Hepatocyte (in vitro differentiated cells): Measurements from ENCODE around the gene PPP2R2C. TPM values are rescaled to one million over a fixed set of nuclear protein-coding genes. Genes with fewer than 3 reads are reported as not detected.

Source experiments
- DNase-seq: peaks from one replicate; pipeline ENCODE4 v3.0.0-alpha.2; 2016; ENCODE audit warnings: low spot score
- H2AFZ ChIP-seq: fragments of 200-600 bp; sonication (generic); 2 replicates; pipeline ENCODE4 v1.6.0; 2016; ENCODE audit warnings: antibody characterized with exemption, mild to moderate bottlenecking
- H3K27ac ChIP-seq: fragments of 200-600 bp; sonication (generic); 2 replicates; pipeline ENCODE4 v1.5.1; 2016; ENCODE audit warnings: mild to moderate bottlenecking
- H3K27me3 ChIP-seq: fragments of 200-600 bp; sonication (generic); 2 replicates; pipeline ENCODE4 v1.6.1; 2016
- H3K36me3 ChIP-seq: fragments of 200-600 bp; sonication (generic); replicated peaks from 2 replicates; pipeline ENCODE4 v1.5.1; 2016; ENCODE audit warnings: low read depth; ENCODE audit not compliant: insufficient read depth
- H3K4me1 ChIP-seq: fragments of 200-600 bp; sonication (generic); 2 replicates; pipeline ENCODE4 v1.5.1; 2016; ENCODE audit warnings: mild to moderate bottlenecking, moderate library complexity; ENCODE audit not compliant: insufficient read depth
- H3K4me2 ChIP-seq: fragments of 200-600 bp; sonication (generic); 2 replicates; pipeline ENCODE4 v1.6.0; 2016
- H3K4me3 ChIP-seq: fragments of 200-600 bp; sonication (generic); 2 replicates; pipeline ENCODE4 v1.5.1; 2016; ENCODE audit warnings: mild to moderate bottlenecking
- H3K79me2 ChIP-seq: fragments of 200-600 bp; sonication (generic); 2 replicates; pipeline ENCODE4 v1.6.0; 2017; ENCODE audit warnings: mild to moderate bottlenecking
- H3K9me2 ChIP-seq: fragments of 200-600 bp; sonication (generic); replicated peaks from 2 replicates; pipeline ENCODE4 v1.6.0; 2017; ENCODE audit warnings: mild to moderate bottlenecking; ENCODE audit not compliant: insufficient read depth
- H3K9me3 ChIP-seq: fragments of 200-600 bp; sonication (generic); 2 replicates; pipeline ENCODE4 v1.5.1; 2016; ENCODE audit warnings: low read depth, mild to moderate bottlenecking
- H4K20me1 ChIP-seq: fragments of 200-600 bp; sonication (generic); 2 replicates; pipeline ENCODE4 v1.6.0; 2016; ENCODE audit warnings: mild to moderate bottlenecking; ENCODE audit not compliant: insufficient read depth, poor library complexity, severe bottlenecking
- EZH2 ChIP-seq: fragments of 200-600 bp; sonication (generic); IDR thresholded peaks from 2 replicates; pipeline ENCODE4 v1.6.1; 2016; ENCODE audit warnings: antibody characterized with exemption, mild to moderate bottlenecking, borderline replicate concordance
- EZH2phosphoT487 ChIP-seq: fragments of 200-600 bp; sonication (generic); IDR thresholded peaks from one replicate; pipeline ENCODE4 v1.6.1; 2018; ENCODE audit warnings: antibody characterized with exemption, mild to moderate bottlenecking, low read depth, moderate library complexity; ENCODE audit not compliant: unreplicated experiment, severe bottlenecking
- whole genome bisulfite sequencing: methylation state at CpG from one replicate; pipeline ENCODE4 v1.1.6; 2016; ENCODE audit warnings: low lambda C conversion rate; ENCODE audit errors: missing lambda C conversion rate; 5-methylcytosine and 5-hydroxymethylcytosine counted together
- polyA plus RNA-seq: library from polyadenylated mRNA; unstranded; fragments of >200 nt; fragmentation: Nextera tagmentation; extraction: Ambion mirVana; gene quantifications from 2 replicates; pipeline ENCODE4 v1.2.1, GENCODE V29; 2016
- total RNA-seq: library from RNA; depleted of rRNA; stranded (reverse); fragments of >200 nt; gene quantifications from 2 replicates; pipeline ENCODE4 v1.2.3, GENCODE V29; 2014
- TF ChIP-seq, protein P1 (sequence below): fragments of 200-600 bp; sonication (generic); IDR thresholded peaks from 2 replicates; pipeline ENCODE4 v1.5.1; 2016; ENCODE audit warnings: antibody characterized with exemption, mild to moderate bottlenecking; ENCODE audit not compliant: poor library complexity

The PPP2R2C gene
- total and polyA plus RNA-seq, 2 experiments from 2014 or later: 0.35 to 0.67 TPM

DNA sequence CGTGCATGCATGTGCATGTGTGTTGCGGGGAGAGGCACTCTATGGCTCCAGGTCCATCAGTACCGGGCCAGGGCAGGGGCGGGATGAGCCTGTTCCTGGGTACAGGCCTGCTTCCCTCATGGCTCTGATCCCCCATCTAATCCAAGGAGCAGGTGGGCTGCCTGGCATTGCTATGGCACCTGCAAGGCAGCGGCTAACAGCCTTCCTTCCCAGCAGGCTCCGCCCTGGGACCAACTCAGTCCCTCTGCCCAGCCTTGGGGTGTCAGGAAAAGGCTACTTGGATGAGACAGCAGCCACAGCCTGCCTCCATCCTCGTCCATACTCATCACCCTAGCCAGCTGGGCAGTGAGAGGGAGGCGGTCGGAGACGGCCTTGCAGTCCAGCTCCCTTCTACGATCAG lies 46.5 kb downstream of the PPP2R2C start:
- TF ChIP-seq, protein P1, sequence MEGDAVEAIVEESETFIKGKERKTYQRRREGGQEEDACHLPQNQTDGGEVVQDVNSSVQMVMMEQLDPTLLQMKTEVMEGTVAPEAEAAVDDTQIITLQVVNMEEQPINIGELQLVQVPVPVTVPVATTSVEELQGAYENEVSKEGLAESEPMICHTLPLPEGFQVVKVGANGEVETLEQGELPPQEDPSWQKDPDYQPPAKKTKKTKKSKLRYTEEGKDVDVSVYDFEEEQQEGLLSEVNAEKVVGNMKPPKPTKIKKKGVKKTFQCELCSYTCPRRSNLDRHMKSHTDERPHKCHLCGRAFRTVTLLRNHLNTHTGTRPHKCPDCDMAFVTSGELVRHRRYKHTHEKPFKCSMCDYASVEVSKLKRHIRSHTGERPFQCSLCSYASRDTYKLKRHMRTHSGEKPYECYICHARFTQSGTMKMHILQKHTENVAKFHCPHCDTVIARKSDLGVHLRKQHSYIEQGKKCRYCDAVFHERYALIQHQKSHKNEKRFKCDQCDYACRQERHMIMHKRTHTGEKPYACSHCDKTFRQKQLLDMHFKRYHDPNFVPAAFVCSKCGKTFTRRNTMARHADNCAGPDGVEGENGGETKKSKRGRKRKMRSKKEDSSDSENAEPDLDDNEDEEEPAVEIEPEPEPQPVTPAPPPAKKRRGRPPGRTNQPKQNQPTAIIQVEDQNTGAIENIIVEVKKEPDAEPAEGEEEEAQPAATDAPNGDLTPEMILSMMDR: no peak
- WGBS: 87% methylated on average over 11 of the region's 11 CpGs
- H3K4me3 ChIP-seq: no peak overlapping the region
- no peaks in the 10 kb centered on the region for H4K20me1 ChIP-seq
- H3K36me3 ChIP-seq: no peaks in the 10 kb centered on the region
- no peaks in the 10 kb centered on the region for H3K4me1 ChIP-seq
- H3K27ac ChIP-seq: no peak overlapping the region
- no peaks in the 10 kb centered on the region for H3K27me3 ChIP-seq
- no peaks in the 10 kb centered on the region for H3K9me3 ChIP-seq
- H2AFZ ChIP-seq: no peak overlapping the region
- H3K4me2 ChIP-seq: no peak overlapping the region
- DNase-seq: no peak
- no peaks in the 10 kb centered on the region for H3K79me2 ChIP-seq
- H3K9me2 ChIP-seq: no peaks in the 10 kb centered on the region

DNA sequence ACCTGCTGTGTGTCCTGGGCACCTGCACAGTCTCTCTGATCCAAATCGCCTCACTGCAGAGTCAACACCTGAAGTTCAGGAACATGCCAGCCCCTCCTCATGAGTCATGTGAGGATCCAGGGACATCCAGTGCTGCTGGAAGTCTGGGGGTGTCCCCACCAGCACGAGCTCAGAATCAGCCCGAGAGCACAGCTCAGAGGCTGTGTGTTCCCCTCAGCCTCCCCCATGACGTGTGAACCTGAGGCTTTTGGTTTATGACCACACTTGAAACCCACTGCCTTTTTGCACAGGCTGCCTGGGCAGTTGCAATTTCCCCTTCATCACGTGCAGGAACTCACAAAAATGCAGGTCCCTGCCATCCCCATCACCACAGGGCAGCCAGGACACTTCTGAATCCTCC lies 47.1 kb downstream of the PPP2R2C start:
- H3K4me1 ChIP-seq: no peaks in the 10 kb centered on the region
- TF ChIP-seq, protein P1: no peak
- TF ChIP-seq EZH2: no peak
- no peak for TF ChIP-seq EZH2phosphoT487
- H3K79me2 ChIP-seq: no peaks in the 10 kb centered on the region
- no peaks in the 10 kb centered on the region for H3K27me3 ChIP-seq
- DNase-seq: no peak
- no peaks in the 10 kb centered on the region for H3K9me2 ChIP-seq
- no peak overlapping the region for H3K4me3 ChIP-seq
- H2AFZ ChIP-seq: no peak overlapping the region
- no peak overlapping the region for H3K4me2 ChIP-seq
- WGBS: 62% methylated on average over 5 of the region's 5 CpGs
- no peaks in the 10 kb centered on the region for H3K36me3 ChIP-seq
- H3K9me3 ChIP-seq: no peaks in the 10 kb centered on the region
- no peak overlapping the region for H3K27ac ChIP-seq
- H4K20me1 ChIP-seq: no peaks in the 10 kb centered on the region

DNA sequence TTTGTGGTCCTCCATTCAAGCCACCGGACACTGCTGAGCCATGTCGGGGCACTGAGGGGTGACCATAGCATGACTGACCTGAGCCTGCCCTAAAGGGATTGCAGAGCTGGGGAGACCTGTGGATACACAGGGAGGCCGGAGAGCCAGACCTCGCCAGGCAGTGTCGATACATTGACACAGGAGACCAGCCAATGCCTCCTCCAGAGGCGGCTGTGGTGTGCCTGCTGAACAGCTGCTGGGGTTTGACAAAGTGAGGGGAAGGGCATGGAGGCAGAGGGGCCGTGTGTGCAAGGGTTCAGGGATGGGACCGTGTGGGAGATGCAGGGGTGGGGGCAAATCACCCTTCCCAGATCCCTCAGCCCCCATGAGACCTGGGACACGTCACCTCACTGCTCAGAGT lies 48.0 kb downstream of the PPP2R2C start:
- TF ChIP-seq, protein P1: no peak
- TF ChIP-seq EZH2 (no peak), EZH2phosphoT487 (no peak)
- no peak for DNase-seq
- H3K27me3 ChIP-seq: no peaks in the 10 kb centered on the region
- no peak overlapping the region for H2AFZ ChIP-seq
- no peaks in the 10 kb centered on the region for H3K79me2 ChIP-seq
- no peak overlapping the region for H3K4me2 ChIP-seq
- no peak overlapping the region for H3K27ac ChIP-seq
- H3K36me3 ChIP-seq: no peaks in the 10 kb centered on the region
- H3K9me2 ChIP-seq: no peaks in the 10 kb centered on the region
- H3K9me3 ChIP-seq: no peaks in the 10 kb centered on the region
- no peaks in the 10 kb centered on the region for H4K20me1 ChIP-seq
- no peaks in the 10 kb centered on the region for H3K4me1 ChIP-seq
- no peak overlapping the region for H3K4me3 ChIP-seq
- WGBS: 86% methylated on average over 9 of the region's 9 CpGs

DNA sequence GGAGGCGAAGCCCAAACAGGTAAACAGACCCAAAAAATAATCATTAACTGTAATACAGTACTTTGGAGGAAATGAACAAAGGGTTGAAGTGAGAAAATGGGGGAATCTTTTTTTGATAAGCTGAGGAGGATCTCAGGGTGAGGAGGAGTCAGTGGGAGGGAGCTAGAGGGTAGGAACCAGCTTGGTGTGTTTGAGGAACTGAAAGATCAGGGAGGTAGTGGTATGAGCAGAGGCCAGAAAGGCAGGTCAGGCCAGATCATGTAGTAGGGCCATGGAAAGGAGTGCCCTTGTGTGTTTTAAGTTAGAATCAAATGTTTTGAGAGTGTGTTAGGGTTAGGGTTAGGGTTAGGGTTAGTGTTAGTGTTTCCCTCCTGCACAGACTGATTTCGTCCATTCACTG lies 48.8 kb downstream of the PPP2R2C start:
- Histone ChIP-seq H3K4me2 (no peak overlapping the region), H3K9me3 (no peaks in the 10 kb centered on the region), H3K79me2 (no peaks in the 10 kb centered on the region), H3K27me3 (no peaks in the 10 kb centered on the region), H3K4me1 (no peaks in the 10 kb centered on the region), H3K27ac (no peak overlapping the region), H3K36me3 (no peaks in the 10 kb centered on the region), H3K9me2 (no peaks in the 10 kb centered on the region), H2AFZ (no peak overlapping the region), H3K4me3 (no peak overlapping the region), H4K20me1 (no peaks in the 10 kb centered on the region)
- TF ChIP-seq EZH2 (no peak), EZH2phosphoT487 (no peak)
- TF ChIP-seq, protein P1: no peak
- no peak for DNase-seq
- 84% methylated on average over 2 of the region's 2 CpGs for WGBS
